ENCODE data around the gene TMCC1. TPM values are rescaled to one million over a fixed set of nuclear protein-coding genes. Genes with fewer than 3 reads are reported as not detected.

Gene TMCC1
- total RNA-seq, 2 donors from 2014 or later, result 34.4 to 35.7 TPM

- intact Hi-C loops (cut with DNase I, micrococcal nuclease), result no loop called here
- ATAC-seq, result no peak
- DNase-seq, result no peak
Observed at GRCh38 chr3:129855170-129855831, 38.2 kb downstream of the TMCC1 start.

GRCh38 chr3:129854460-129854859 is 39.1 kb downstream of the TMCC1 start:
- ATAC-seq (no peak), DNase-seq (no peak)
- intact Hi-C loops (cut with DNase I, micrococcal nuclease), result no loop called here

- no peak for ATAC-seq
- no peak for DNase-seq
Observed at GRCh38 chr3:129845956-129846355, 47.6 kb downstream of the TMCC1 start.

GRCh38 chr3:129840707-129841360 is 52.7 kb downstream of the TMCC1 start:
- intact Hi-C loops (cut with DNase I, micrococcal nuclease), result no loop called here
- ATAC-seq (peak; percentile 67), DNase-seq (no peak)

More at GRCh38 chr3:129845956-129846355, 47.6 kb downstream of the TMCC1 start:
- intact Hi-C loops (cut with DNase I, micrococcal nuclease), result no loop called here

- intact Hi-C loops (cut with DNase I, micrococcal nuclease), result loop anchor here in 1 of 2 donors (10.0 kb wide), 1 partner anchor 97 kb away; no protein-coding TSS in a partner anchor
- DNase-seq, result no peak
Observed at GRCh38 chr3:129838086-129838485, 55.4 kb downstream of the TMCC1 start.

GRCh38 chr3:129837065-129837642 is 56.4 kb downstream of the TMCC1 start:
- intact Hi-C loops (cut with DNase I, micrococcal nuclease), result loop anchor here in 1 of 2 donors (10.0 kb wide), 1 partner anchor 98 kb away; no protein-coding TSS in a partner anchor
- DNase-seq (no peak), ATAC-seq (peak; percentile 54)

More at GRCh38 chr3:129838086-129838485, 55.4 kb downstream of the TMCC1 start:
- ATAC-seq, result no peak

GRCh38 chr3:129836381-129837064 is 57.0 kb downstream of the TMCC1 start:
- ATAC-seq (no peak), DNase-seq (no peak)
- intact Hi-C loops (cut with DNase I, micrococcal nuclease), result loop anchor here in 1 of 2 donors (10.0 kb wide), 1 partner anchor 98 kb away; no protein-coding TSS in a partner anchor

- no peak for ATAC-seq
- no peak for DNase-seq
Observed at GRCh38 chr3:129835198-129835597, 58.3 kb downstream of the TMCC1 start.

GRCh38 chr3:129834580-129834979 is 58.9 kb downstream of the TMCC1 start:
- no peak for DNase-seq
- intact Hi-C loops (cut with DNase I, micrococcal nuclease), result loop anchor here in 1 of 2 donors (10.0 kb wide), 1 partner anchor 100 kb away; no protein-coding TSS in a partner anchor
- no peak for ATAC-seq

More at GRCh38 chr3:129835198-129835597, 58.3 kb downstream of the TMCC1 start:
- intact Hi-C loops (cut with DNase I, micrococcal nuclease), result loop anchor here in 1 of 2 donors (10.0 kb wide), 1 partner anchor 100 kb away; no protein-coding TSS in a partner anchor

GRCh38 chr3:129831942-129832341 is 61.6 kb downstream of the TMCC1 start:
- ATAC-seq (peak; percentile 54), DNase-seq (peak in 1 of 2 donors; percentile 20)
- intact Hi-C loops (cut with DNase I, micrococcal nuclease), result loop anchor here in 1 of 2 donors (10.0 kb wide), 1 partner anchor 103 kb away; no protein-coding TSS in a partner anchor

- intact Hi-C loops (cut with DNase I, micrococcal nuclease), result loop anchor here in 1 of 2 donors (10.0 kb wide), 1 partner anchor 103 kb away; no protein-coding TSS in a partner anchor
- DNase-seq (no peak), ATAC-seq (no peak)
Observed at GRCh38 chr3:129831503-129831902, 62.0 kb downstream of the TMCC1 start.

- ATAC-seq, result peak; percentile 89
- DNase-seq, result peak in 1 of 2 donors; percentile 29
- intact Hi-C loops (cut with DNase I, micrococcal nuclease), result loop anchor here (5.0 to 10.0 kb wide), 4 partner anchors 105 to 335 kb away; no protein-coding TSS in a partner anchor
Observed at GRCh38 chr3:129829640-129830039, 63.9 kb downstream of the TMCC1 start.

- DNase-seq (peak in 1 of 2 donors; percentile 27), ATAC-seq (no peak)
- intact Hi-C loops (cut with DNase I, micrococcal nuclease), result loop anchor here (5.0 to 10.0 kb wide), 3 partner anchors 183 to 333 kb away; no protein-coding TSS in a partner anchor
Observed at GRCh38 chr3:129827765-129828164, 65.7 kb downstream of the TMCC1 start.

GRCh38 chr3:129824926-129825541 is 68.5 kb downstream of the TMCC1 start:
- ATAC-seq (peak; percentile 69), DNase-seq (peak in 1 of 2 donors; percentile 16)
- intact Hi-C loops (cut with DNase I, micrococcal nuclease), result loop anchor here (2.0 to 10.0 kb wide), 4 partner anchors 174 to 330 kb away; no protein-coding TSS in a partner anchor

GRCh38 chr3:129822679-129823078 is 70.8 kb downstream of the TMCC1 start:
- ATAC-seq, result no peak
- DNase-seq, result no peak
- intact Hi-C loops (cut with DNase I, micrococcal nuclease), result loop anchor here (10.0 kb wide), 2 partner anchors 178 to 328 kb away; no protein-coding TSS in a partner anchor

GRCh38 chr3:129822241-129822640 is 71.3 kb downstream of the TMCC1 start:
- intact Hi-C loops (cut with DNase I, micrococcal nuclease), result loop anchor here (10.0 kb wide), 2 partner anchors 177 to 327 kb away; no protein-coding TSS in a partner anchor
- no peak for ATAC-seq
- DNase-seq, result no peak

GRCh38 chr3:129820587-129820986 is 72.9 kb downstream of the TMCC1 start:
- DNase-seq (no peak), ATAC-seq (no peak)
- intact Hi-C loops (cut with DNase I, micrococcal nuclease), result loop anchor here (10.0 kb wide), 2 partner anchors 176 to 326 kb away; no protein-coding TSS in a partner anchor

GRCh38 chr3:129812589-129812988 is 80.9 kb downstream of the TMCC1 start:
- intact Hi-C loops (cut with DNase I, micrococcal nuclease), result loop anchor here in 1 of 2 donors (5.0 kb wide), 1 partner anchor 175 kb away; no protein-coding TSS in a partner anchor
- ATAC-seq, result no peak
- DNase-seq, result no peak

All from left colon (tissue), 2 donors.